OCI-LY1 (cell line): ENCODE results near the gene VTA1.

Experiments used
- CTCF ChIP-seq: fragments of 200-600 bp; sonication (generic), shearing (Covaris generic); IDR thresholded peaks from 2 replicates; pipeline ENCODE4 v1.5.1; 2017; ENCODE audit warnings: mild to moderate bottlenecking, antibody characterized with exemption, low read length, moderate library complexity, mixed read lengths
- EZH2 ChIP-seq: fragments of 200-600 bp; sonication (generic), shearing (Covaris generic); IDR thresholded peaks from 2 replicates; pipeline ENCODE4 v1.8.0; 2017; ENCODE audit warnings: borderline replicate concordance, mixed run types, mild to moderate bottlenecking, antibody characterized with exemption, low read length, moderate library complexity, mixed read lengths

GRCh38 chr6:142189057-142189456 lies 42.0 kb downstream of the VTA1 start:
- TF ChIP-seq CTCF = no peak
- TF ChIP-seq EZH2 = no peak
